ENCODE measurements around the gene MCM9. TPM values are rescaled to one million over a fixed set of nuclear protein-coding genes. Genes with fewer than 3 reads are reported as not detected.

The MCM9 gene
- polyA plus RNA-seq, 1 donor = 18.9 TPM

- peaks cover 8% of the 10 kb centered on the region for H3K36me3 ChIP-seq (ENCODE audit: control insufficient read depth, insufficient read depth, low read length)
- peak overlapping the region; percentile 95 for H3K27ac ChIP-seq (ENCODE audit: low read length)
- H3K9me3 ChIP-seq (ENCODE audit: control insufficient read depth, low read depth, low read length) = no peaks in the 10 kb centered on the region
- H3K4me1 ChIP-seq (ENCODE audit: control insufficient read depth, insufficient read depth, low read length) = peaks cover 2% of the 10 kb centered on the region
- 50% methylated on average over 1 of the region's 1 CpG for WGBS (ENCODE audit: insufficient coverage, low lambda C conversion rate)
- DNase-seq = no peak
- H3K27me3 ChIP-seq (ENCODE audit: control insufficient read depth, insufficient read depth, low read length) = no peaks in the 10 kb centered on the region
- peak overlapping the region; percentile 87 for H3K4me3 ChIP-seq (ENCODE audit: low read length)
These were observed 341 bp upstream of the MCM9 start for GRCh38 chr6:118935331-118935668.

- no peak for DNase-seq
- no peaks in the 10 kb centered on the region for H3K9me3 ChIP-seq (ENCODE audit: control insufficient read depth, low read depth, low read length)
- WGBS (ENCODE audit: insufficient coverage, low lambda C conversion rate) = 29% methylated on average over 3 of the region's 8 CpGs
- peak overlapping the region; percentile 46 for H3K4me3 ChIP-seq (ENCODE audit: low read length)
- H3K27ac ChIP-seq (ENCODE audit: low read length) = peak overlapping the region; percentile 80
- peaks cover 2% of the 10 kb centered on the region for H3K4me1 ChIP-seq (ENCODE audit: control insufficient read depth, insufficient read depth, low read length)
- H3K27me3 ChIP-seq (ENCODE audit: control insufficient read depth, insufficient read depth, low read length) = no peaks in the 10 kb centered on the region
- H3K36me3 ChIP-seq (ENCODE audit: control insufficient read depth, insufficient read depth, low read length) = peaks cover 12% of the 10 kb centered on the region
These were observed 1.0 kb downstream of the MCM9 start for GRCh38 chr6:118933855-118934460.

- Histone ChIP-seq H3K36me3 (ENCODE audit: control insufficient read depth, insufficient read depth, low read length) (peaks cover 22% of the 10 kb centered on the region), H3K4me1 (ENCODE audit: control insufficient read depth, insufficient read depth, low read length) (peaks cover 2% of the 10 kb centered on the region), H3K4me3 (ENCODE audit: low read length) (no peak overlapping the region), H3K27ac (ENCODE audit: low read length) (no peak overlapping the region), H3K9me3 (ENCODE audit: control insufficient read depth, low read depth, low read length) (no peaks in the 10 kb centered on the region), H3K27me3 (ENCODE audit: control insufficient read depth, insufficient read depth, low read length) (no peaks in the 10 kb centered on the region)
- no peak for DNase-seq
- no CpG with 5 or more reads among the region's 2 CpGs for WGBS (ENCODE audit: insufficient coverage, low lambda C conversion rate)
These were observed 2.5 kb downstream of the MCM9 start for GRCh38 chr6:118932421-118932820.

GRCh38 chr6:118931436-118931835 is 3.5 kb downstream of the MCM9 start:
- H3K27ac ChIP-seq (ENCODE audit: low read length) = no peak overlapping the region
- H3K4me1 ChIP-seq (ENCODE audit: control insufficient read depth, insufficient read depth, low read length) = peaks cover 2% of the 10 kb centered on the region
- peaks cover 25% of the 10 kb centered on the region for H3K36me3 ChIP-seq (ENCODE audit: control insufficient read depth, insufficient read depth, low read length)
- DNase-seq = no peak
- no peaks in the 10 kb centered on the region for H3K9me3 ChIP-seq (ENCODE audit: control insufficient read depth, low read depth, low read length)
- 100% methylated on average over 1 of the region's 5 CpGs for WGBS (ENCODE audit: insufficient coverage, low lambda C conversion rate)
- H3K4me3 ChIP-seq (ENCODE audit: low read length) = no peak overlapping the region
- no peaks in the 10 kb centered on the region for H3K27me3 ChIP-seq (ENCODE audit: control insufficient read depth, insufficient read depth, low read length)

GRCh38 chr6:118930680-118931079 is 4.3 kb downstream of the MCM9 start:
- H3K27me3 ChIP-seq (ENCODE audit: control insufficient read depth, insufficient read depth, low read length) = no peaks in the 10 kb centered on the region
- no peaks in the 10 kb centered on the region for H3K4me1 ChIP-seq (ENCODE audit: control insufficient read depth, insufficient read depth, low read length)
- WGBS (ENCODE audit: insufficient coverage, low lambda C conversion rate) = 100% methylated on average over 3 of the region's 3 CpGs
- H3K9me3 ChIP-seq (ENCODE audit: control insufficient read depth, low read depth, low read length) = no peaks in the 10 kb centered on the region
- H3K27ac ChIP-seq (ENCODE audit: low read length) = no peak overlapping the region
- DNase-seq = no peak
- no peak overlapping the region for H3K4me3 ChIP-seq (ENCODE audit: low read length)
- H3K36me3 ChIP-seq (ENCODE audit: control insufficient read depth, insufficient read depth, low read length) = peaks cover 28% of the 10 kb centered on the region

- peaks cover 57% of the 10 kb centered on the region for H3K36me3 ChIP-seq (ENCODE audit: control insufficient read depth, insufficient read depth, low read length)
These were observed 11.9 kb downstream of the MCM9 start for GRCh38 chr6:118923035-118923434.

GRCh38 chr6:118921084-118921483 is 13.9 kb downstream of the MCM9 start:
- Histone ChIP-seq H3K27ac (ENCODE audit: low read length) (no peak overlapping the region), H3K4me1 (ENCODE audit: control insufficient read depth, insufficient read depth, low read length) (no peaks in the 10 kb centered on the region), H3K27me3 (ENCODE audit: control insufficient read depth, insufficient read depth, low read length) (no peaks in the 10 kb centered on the region), H3K4me3 (ENCODE audit: low read length) (no peak overlapping the region), H3K36me3 (ENCODE audit: control insufficient read depth, insufficient read depth, low read length) (peaks cover 55% of the 10 kb centered on the region), H3K9me3 (ENCODE audit: control insufficient read depth, low read depth, low read length) (no peaks in the 10 kb centered on the region)
- WGBS (ENCODE audit: insufficient coverage, low lambda C conversion rate) = no CpG with 5 or more reads among the region's 1 CpG
- DNase-seq = no peak

More at GRCh38 chr6:118923035-118923434, 11.9 kb downstream of the MCM9 start:
- H3K27ac ChIP-seq (ENCODE audit: low read length) = no peak overlapping the region
- H3K27me3 ChIP-seq (ENCODE audit: control insufficient read depth, insufficient read depth, low read length) = no peaks in the 10 kb centered on the region
- H3K4me1 ChIP-seq (ENCODE audit: control insufficient read depth, insufficient read depth, low read length) = no peaks in the 10 kb centered on the region
- no peak overlapping the region for H3K4me3 ChIP-seq (ENCODE audit: low read length)
- WGBS (ENCODE audit: insufficient coverage, low lambda C conversion rate) = 100% methylated on average over 1 of the region's 3 CpGs
- no peak for DNase-seq
- H3K9me3 ChIP-seq (ENCODE audit: control insufficient read depth, low read depth, low read length) = no peaks in the 10 kb centered on the region

- WGBS (ENCODE audit: insufficient coverage, low lambda C conversion rate) = 100% methylated on average over 2 of the region's 2 CpGs
- Histone ChIP-seq H3K4me3 (ENCODE audit: low read length) (no peak overlapping the region), H3K27me3 (ENCODE audit: control insufficient read depth, insufficient read depth, low read length) (no peaks in the 10 kb centered on the region), H3K9me3 (ENCODE audit: control insufficient read depth, low read depth, low read length) (no peaks in the 10 kb centered on the region), H3K4me1 (ENCODE audit: control insufficient read depth, insufficient read depth, low read length) (no peaks in the 10 kb centered on the region), H3K36me3 (ENCODE audit: control insufficient read depth, insufficient read depth, low read length) (peaks cover 64% of the 10 kb centered on the region), H3K27ac (ENCODE audit: low read length) (no peak overlapping the region)
- no peak for DNase-seq
These were observed 16.6 kb downstream of the MCM9 start for GRCh38 chr6:118918329-118918725.

- Histone ChIP-seq H3K4me3 (ENCODE audit: low read length) (no peak overlapping the region), H3K9me3 (ENCODE audit: control insufficient read depth, low read depth, low read length) (no peaks in the 10 kb centered on the region), H3K4me1 (ENCODE audit: control insufficient read depth, insufficient read depth, low read length) (no peaks in the 10 kb centered on the region), H3K36me3 (ENCODE audit: control insufficient read depth, insufficient read depth, low read length) (peaks cover 64% of the 10 kb centered on the region), H3K27me3 (ENCODE audit: control insufficient read depth, insufficient read depth, low read length) (no peaks in the 10 kb centered on the region), H3K27ac (ENCODE audit: low read length) (no peak overlapping the region)
- no peak for DNase-seq
- no CpG with 5 or more reads among the region's 5 CpGs for WGBS (ENCODE audit: insufficient coverage, low lambda C conversion rate)
These were observed 17.2 kb downstream of the MCM9 start for GRCh38 chr6:118917546-118918328.

- no peaks in the 10 kb centered on the region for H3K9me3 ChIP-seq (ENCODE audit: control insufficient read depth, low read depth, low read length)
- no peak overlapping the region for H3K27ac ChIP-seq (ENCODE audit: low read length)
- H3K4me1 ChIP-seq (ENCODE audit: control insufficient read depth, insufficient read depth, low read length) = no peaks in the 10 kb centered on the region
- no peaks in the 10 kb centered on the region for H3K27me3 ChIP-seq (ENCODE audit: control insufficient read depth, insufficient read depth, low read length)
- no peak overlapping the region for H3K4me3 ChIP-seq (ENCODE audit: low read length)
- peaks cover 54% of the 10 kb centered on the region for H3K36me3 ChIP-seq (ENCODE audit: control insufficient read depth, insufficient read depth, low read length)
- DNase-seq = no peak
These were observed 20.4 kb downstream of the MCM9 start for GRCh38 chr6:118914598-118914997.

GRCh38 chr6:118913161-118913560 is 21.8 kb downstream of the MCM9 start:
- Histone ChIP-seq H3K27me3 (ENCODE audit: control insufficient read depth, insufficient read depth, low read length) (no peaks in the 10 kb centered on the region), H3K4me3 (ENCODE audit: low read length) (no peak overlapping the region), H3K9me3 (ENCODE audit: control insufficient read depth, low read depth, low read length) (no peaks in the 10 kb centered on the region), H3K4me1 (ENCODE audit: control insufficient read depth, insufficient read depth, low read length) (no peaks in the 10 kb centered on the region), H3K27ac (ENCODE audit: low read length) (no peak overlapping the region), H3K36me3 (ENCODE audit: control insufficient read depth, insufficient read depth, low read length) (peaks cover 56% of the 10 kb centered on the region)
- no peak for DNase-seq
- WGBS (ENCODE audit: insufficient coverage, low lambda C conversion rate) = 100% methylated on average over 1 of the region's 2 CpGs

Measured in large intestine (tissue), 3 donors.